H1 (cell line): ENCODE results near the gene TTC33. TPM values are rescaled to one million over a fixed set of nuclear protein-coding genes. Genes with fewer than 3 reads are reported as not detected.
A peak's percentile ranks its signal among the peaks of the same experiment; 100 is the strongest.

Experiments used
- CTCF ChIA-PET: fragments of 300-600 bp; sonication (Branson Sonifier 250); formaldehyde crosslinking; loops from one replicate; lab custom pipeline; 2021; ENCODE audit not compliant: partially characterized antibody; lab: Charles Lee
- POLR2A ChIA-PET: fragments of 300-600 bp; sonication (Branson Sonifier 250); formaldehyde crosslinking; loops from one replicate; lab custom pipeline; 2021; ENCODE audit warnings: inconsistent platforms; ENCODE audit not compliant: partially characterized antibody; lab: Charles Lee
- DNase-seq, 2 experiments: peaks; one replicate each; pipeline versions ENCODE4 v3.0.0 to v3.0.0-alpha.2; 2010 to 2022; ENCODE audit warnings: low spot score in 2 of 2, low read depth in 1 of 2, mixed read lengths in 1 of 2
- FAIRE-seq: peaks from 2 replicates; lab custom pipeline; 2011; peaks lifted over from hg19 to GRCh38; lab: Jason Lieb, UNC
- H2AFZ ChIP-seq: 2 replicates; pipeline ENCODE4 v1.8.1; 2012; ENCODE audit warnings: low read length, inconsistent platforms
- H2AK5ac ChIP-seq: 2 replicates; pipeline ENCODE4 v1.6.1; 2013; ENCODE audit warnings: low read depth, low read length
- H2BK120ac ChIP-seq: replicated peaks from 2 replicates; pipeline ENCODE3; 2013; ENCODE audit warnings: low read depth, low read length, inconsistent platforms
- H2BK12ac ChIP-seq: 2 replicates; pipeline ENCODE4 v1.6.1; 2013; ENCODE audit warnings: low read depth, low read length
- H2BK15ac ChIP-seq: 2 replicates; pipeline ENCODE4 v1.6.1; 2013; ENCODE audit warnings: low read length
- H2BK20ac ChIP-seq: 2 replicates; pipeline ENCODE4 v1.6.1; 2013; ENCODE audit warnings: low read length
- H2BK5ac ChIP-seq: 2 replicates; pipeline ENCODE4 v1.6.1; 2013; ENCODE audit warnings: low read depth, low read length
- H3K14ac ChIP-seq: 2 replicates; pipeline ENCODE4 v1.6.1; 2013; ENCODE audit warnings: inconsistent platforms; ENCODE audit not compliant: insufficient read length
- H3K18ac ChIP-seq: 2 replicates; pipeline ENCODE4 v1.6.1; 2013; ENCODE audit warnings: low read length; ENCODE audit errors: extremely low read depth
- H3K23ac ChIP-seq: 2 replicates; pipeline ENCODE4 v1.6.1; 2013; ENCODE audit warnings: inconsistent platforms; ENCODE audit not compliant: insufficient read length
- H3K23me2 ChIP-seq: 2 replicates; pipeline ENCODE4 v1.6.1; 2013; ENCODE audit warnings: low read depth, low read length
- H3K27ac ChIP-seq: 2 replicates; pipeline ENCODE4 v1.6.1; 2011; ENCODE audit warnings: low read depth, low read length, inconsistent platforms
- H3K27me3 ChIP-seq, 4 experiments: replicated peaks in 1 of 4; 1 replicate in 1 of 4; 2 replicates in 3 of 4; pipeline versions ENCODE4 v1.6.1 to v1.8.1; 2011 to 2013; ENCODE audit warnings: low read length in 3 of 4, mild to moderate bottlenecking in 3 of 4, inconsistent platforms in 2 of 4, mixed read lengths in 2 of 4, moderate library complexity in 1 of 4; ENCODE audit not compliant: control insufficient read depth in 3 of 4, insufficient read depth in 3 of 4; ENCODE audit errors: extremely low read depth in 1 of 4
- H3K36me3 ChIP-seq, 4 experiments: 2 replicates each; pipeline versions ENCODE4 v1.6.1 to v1.8.1; 2011 to 2013; ENCODE audit warnings: mild to moderate bottlenecking in 4 of 4, low read length in 3 of 4, moderate library complexity in 2 of 4, control low read depth in 1 of 4, inconsistent platforms in 1 of 4; ENCODE audit not compliant: insufficient read depth in 4 of 4, control insufficient read depth in 2 of 4
- H3K4ac ChIP-seq: replicated peaks from 2 replicates; pipeline ENCODE3; 2013; ENCODE audit warnings: low read length, low read depth, mixed read lengths, inconsistent platforms; ENCODE audit not compliant: insufficient read length
- H3K4me1 ChIP-seq, 4 experiments: replicated peaks in 1 of 4; 1 replicate in 1 of 4; 2 replicates in 3 of 4; pipeline versions ENCODE4 v1.6.1 to v1.8.1; 2011 to 2013; ENCODE audit warnings: low read length in 3 of 4, inconsistent platforms in 2 of 4, mixed read lengths in 1 of 4; ENCODE audit not compliant: insufficient read depth in 4 of 4, control insufficient read depth in 3 of 4
- H3K4me2 ChIP-seq, 2 experiments: 2 replicates each; pipeline versions ENCODE4 v1.6.1 to v1.8.1; 2011 to 2013; ENCODE audit warnings: low read depth in 2 of 2, low read length in 2 of 2, control low read depth in 1 of 2, inconsistent platforms in 1 of 2, mild to moderate bottlenecking in 1 of 2; ENCODE audit not compliant: insufficient read depth in 1 of 2
- H3K4me3 ChIP-seq, 4 experiments: fragments of 200-600, 300-600 bp in 1 of 4; sonication (generic), shearing (Covaris generic), sonication (Bioruptor Twin) in 1 of 4; 2 replicates each; pipeline versions ENCODE4 v1.5.1 to v1.8.1; 2011 to 2016; ENCODE audit warnings: low read length in 4 of 4, low read depth in 3 of 4, control low read depth in 2 of 4, inconsistent platforms in 2 of 4, mild to moderate bottlenecking in 2 of 4, mixed read lengths in 1 of 4, moderate library complexity in 1 of 4; ENCODE audit not compliant: insufficient read depth in 2 of 4; ENCODE audit errors: extremely low read depth in 1 of 4
- H3K56ac ChIP-seq: replicated peaks from 2 replicates; pipeline ENCODE3; 2013; ENCODE audit warnings: low read depth, mild to moderate bottlenecking, mixed read lengths, low read length, inconsistent platforms; ENCODE audit not compliant: insufficient read length
- H3K79me1 ChIP-seq: 2 replicates; pipeline ENCODE4 v1.6.1; 2013; ENCODE audit warnings: low read depth, low read length, control low read depth
- H3K79me2 ChIP-seq, 2 experiments: 2 replicates each; pipeline versions ENCODE4 v1.6.1 to v1.8.1; 2012 to 2013; ENCODE audit warnings: low read length in 2 of 2, mild to moderate bottlenecking in 2 of 2, inconsistent platforms in 1 of 2; ENCODE audit not compliant: insufficient read depth in 2 of 2, control insufficient read depth in 1 of 2
- H3K9ac ChIP-seq, 4 experiments: replicated peaks in 1 of 4; 1 replicate in 1 of 4; 2 replicates in 3 of 4; pipeline versions ENCODE4 v1.6.1 to v1.8.1; 2011 to 2013; ENCODE audit warnings: low read depth in 3 of 4, low read length in 3 of 4, control low read depth in 2 of 4, mild to moderate bottlenecking in 2 of 4, moderate library complexity in 2 of 4, inconsistent platforms in 1 of 4; ENCODE audit errors: extremely low read depth in 1 of 4
- H3K9me3 ChIP-seq, 2 experiments: 2 replicates each; pipeline versions ENCODE4 v1.6.1 to v1.8.1; 2012 to 2013; ENCODE audit warnings: mild to moderate bottlenecking in 2 of 2, moderate library complexity in 2 of 2, control low read depth in 1 of 2, inconsistent platforms in 1 of 2, low read depth in 1 of 2, low read length in 1 of 2, mixed read lengths in 1 of 2; ENCODE audit not compliant: insufficient read depth in 2 of 2
- H4K20me1 ChIP-seq, 2 experiments: replicated peaks in 1 of 2; 2 replicates each; pipeline versions ENCODE3 to v1.8.1; 2011 to 2013; ENCODE audit warnings: inconsistent platforms in 2 of 2, low read length in 2 of 2, mild to moderate bottlenecking in 1 of 2; ENCODE audit not compliant: insufficient read depth in 2 of 2, control insufficient read depth in 1 of 2
- H4K5ac ChIP-seq: 2 replicates; pipeline ENCODE4 v1.6.1; 2013; ENCODE audit warnings: low read length, low read depth, mixed read lengths, inconsistent platforms; ENCODE audit not compliant: insufficient read length
- H4K8ac ChIP-seq: 2 replicates; pipeline ENCODE4 v1.8.0; 2013; ENCODE audit warnings: mild to moderate bottlenecking, moderate library complexity, low read length, inconsistent platforms; ENCODE audit not compliant: insufficient read depth; ENCODE audit errors: extremely low read depth
- H4K91ac ChIP-seq: replicated peaks from 2 replicates; pipeline ENCODE3; 2013; ENCODE audit warnings: low read length, mixed read lengths, inconsistent platforms; ENCODE audit not compliant: insufficient read length
- ASH2L ChIP-seq: fragments of 200-600, 300-600 bp; sonication (generic); IDR thresholded peaks from one replicate; pipeline ENCODE4 v1.7.1; 2017; ENCODE audit warnings: low read length
- ATF3 ChIP-seq: IDR thresholded peaks from 2 replicates; pipeline ENCODE4 v1.6.1; 2011; ENCODE audit warnings: low read depth, mild to moderate bottlenecking, low read length; ENCODE audit not compliant: insufficient read depth
- BCL11A ChIP-seq, 2 experiments: IDR thresholded peaks; one replicate each; pipeline ENCODE4 v1.6.1; 2011; ENCODE audit warnings: low read depth in 2 of 2, low read length in 2 of 2, mild to moderate bottlenecking in 2 of 2
- CEBPB ChIP-seq: IDR thresholded peaks from 2 replicates; pipeline ENCODE4 v1.6.1; 2012; ENCODE audit warnings: low read depth, low read length
- CHD1 ChIP-seq: IDR thresholded peaks from 2 replicates; pipeline ENCODE4 v1.6.1; 2012; ENCODE audit warnings: low read depth, low read length, improper control_type of control experiment
- EP300 ChIP-seq, 2 experiments: IDR thresholded peaks; 1 replicate in 1 of 2; 2 replicates in 1 of 2; pipeline ENCODE4 v1.6.1; 2011 to 2012; ENCODE audit warnings: low read depth in 2 of 2, low read length in 2 of 2, mild to moderate bottlenecking in 2 of 2, borderline replicate concordance in 1 of 2, inconsistent platforms in 1 of 2, moderate library complexity in 1 of 2
- EZH2 ChIP-seq: fragments of 200-600 bp; sonication (generic); IDR thresholded peaks from 2 replicates; pipeline ENCODE4 v1.7.1; 2012; ENCODE audit warnings: low read depth, mild to moderate bottlenecking, moderate library complexity, low read length, inconsistent platforms; ENCODE audit not compliant: severe bottlenecking
- FOSL1 ChIP-seq: IDR thresholded peaks from 2 replicates; pipeline ENCODE4 v1.6.1; 2011; ENCODE audit warnings: mild to moderate bottlenecking, low read depth, low read length, moderate library complexity; ENCODE audit not compliant: insufficient read depth
- NANOG ChIP-seq: IDR thresholded peaks from 2 replicates; pipeline ENCODE4 v1.6.1; 2011; ENCODE audit warnings: low read length, low read depth, mild to moderate bottlenecking, inconsistent platforms; ENCODE audit not compliant: insufficient read depth, poor library complexity, severe bottlenecking
- PHF8 ChIP-seq: fragments of 200-600 bp; sonication (generic); conservative IDR thresholded peaks from 2 replicates; pipeline ENCODE4 v1.7.1; 2012; ENCODE audit warnings: low read depth, mild to moderate bottlenecking, inconsistent platforms, low read length, moderate library complexity
- POU5F1 ChIP-seq: IDR thresholded peaks from 2 replicates; pipeline ENCODE4 v1.6.1; 2011; ENCODE audit warnings: low read depth, mild to moderate bottlenecking, low read length, moderate library complexity
- RBBP5 ChIP-seq: IDR thresholded peaks from 2 replicates; pipeline ENCODE4 v1.7.1; 2012; ENCODE audit warnings: low read depth, mild to moderate bottlenecking, inconsistent platforms, low read length, moderate library complexity, borderline replicate concordance
- SIRT6 ChIP-seq: IDR thresholded peaks from one replicate; pipeline ENCODE4 v1.7.1; 2012; ENCODE audit warnings: low read length, inconsistent platforms
- TCF12 ChIP-seq: IDR thresholded peaks from 2 replicates; pipeline ENCODE4 v1.6.1; 2011; ENCODE audit warnings: low read depth, mild to moderate bottlenecking, low read length
- WGBS, 2 experiments: shearing (Covaris generic) in 1 of 2; methylation state at CpG; one replicate each; pipeline versions ENCODE4 v1.1.6 to v1.1.7; 2013 to 2015; ENCODE audit warnings: low lambda C conversion rate in 2 of 2, mixed read lengths in 2 of 2, inconsistent platforms in 1 of 2, low coverage in 1 of 2, missing lambda C conversion rate in 1 of 2; ENCODE audit not compliant: insufficient replicate concordance in 2 of 2, insufficient coverage in 1 of 2, insufficient read length in 1 of 2; ENCODE audit errors: extremely low coverage in 1 of 2, missing lambda C conversion rate in 1 of 2; 5-methylcytosine and 5-hydroxymethylcytosine counted together
- polyA plus RNA-seq, 7 experiments: library from polyadenylated mRNA; depleted of rRNA in 3 of 7; stranded (reverse) in 5 of 7; unstranded in 2 of 7; fragments of >200 nt in 5 of 7; fragments of 200-250 nt in 2 of 7; gene quantifications; 1 replicate in 5 of 7; 2 replicates in 1 of 7; 4 replicates in 1 of 7; pipeline versions ENCODE4 v1.2.1 to v1.2.3, GENCODE V29; 2011 to 2013; ENCODE audit warnings: missing spikeins in 2 of 7, mixed read lengths in 2 of 7
- total RNA-seq: library from RNA; stranded (reverse); fragmentation: NEBNext Ultra II Directional; extraction: Animal tissue kit (Norgen Biotek cat#: 25700); gene quantifications from 2 replicates; pipeline ENCODE4 v1.2.1, GENCODE V29; 2021

Gene TTC33
- total and polyA plus RNA-seq, 2 of the 8 experiments (the other 6 are each of a cell fraction or from before 2014, with no cell fraction given): 1.2 to 12.6 TPM

GRCh38 chr5:40491644-40492043, 264.1 kb downstream of the TTC33 start:
- H4K8ac ChIP-seq: no peak overlapping the region
- H3K4me3 ChIP-seq: no peak overlapping the region
- peaks cover 2% of the 10 kb centered on the region in 4 experiments; a peak in 4 of 7 replicates for H3K4me1 ChIP-seq
- DNase-seq (no peak), FAIRE-seq (no peak)
- H4K91ac ChIP-seq: no peak overlapping the region
- no peak overlapping the region for H3K18ac ChIP-seq
- no peak overlapping the region for H2AFZ ChIP-seq
- H2BK12ac ChIP-seq: no peak overlapping the region
- no peak overlapping the region for H3K14ac ChIP-seq
- H3K27me3 ChIP-seq: no peaks in the 10 kb centered on the region
- H2BK120ac ChIP-seq: no peak overlapping the region
- no peak overlapping the region for H2BK20ac ChIP-seq
- no peak overlapping the region for H2BK5ac ChIP-seq
- no peak overlapping the region for H4K5ac ChIP-seq
- no peak overlapping the region for H3K4me2 ChIP-seq
- no peak overlapping the region for H3K4ac ChIP-seq
- 0 out of 2 replicates have a peak overlapping the region, but pooled peaks have one; percentile 49 for H2BK15ac ChIP-seq
- H3K27ac ChIP-seq: no peak overlapping the region
- no peak overlapping the region for H2AK5ac ChIP-seq
- WGBS, 2 experiments: 93% methylated on average over 1 of the region's 1 CpG; no CpG with 5 or more reads in 1 of the 2 experiments
- no peaks in the 10 kb centered on the region for H3K23me2 ChIP-seq
- no peaks in the 10 kb centered on the region for H3K9me3 ChIP-seq
- H4K20me1 ChIP-seq: no peaks in the 10 kb centered on the region
- no peaks in the 10 kb centered on the region for H3K79me1 ChIP-seq
- ChIA-PET POLR2A (no interaction called here), CTCF (interaction anchor here (1.4 kb wide), 1 partner anchor 192 kb away, joined by 4 read pairs; no protein-coding TSS in a partner anchor)
- H3K56ac ChIP-seq: no peak overlapping the region
- no peaks in the 10 kb centered on the region for H3K36me3 ChIP-seq
- no peak overlapping the region for H3K9ac ChIP-seq
- no peak overlapping the region for H3K23ac ChIP-seq
- H3K79me2 ChIP-seq: no peaks in the 10 kb centered on the region
- TF ChIP-seq ATF3 (no peak), RBBP5 (no peak), EZH2 (no peak), EP300 (IDR thresholded peaks at IDR 0.05; ENCODE audit: borderline replicate concordance in 1 of 2, low read depth in 2 of 2, low read length in 2 of 2) (no peak), FOSL1 (no peak), POU5F1 (no peak), NANOG (no peak), CHD1 (no peak), CEBPB (no peak), BCL11A (IDR thresholded peaks at IDR 0.05; ENCODE audit: low read depth in 2 of 2, low read length in 2 of 2) (no peak), PHF8 (no peak), SIRT6 (no peak), TCF12 (no peak), ASH2L (no peak)
